DMS53 (cell line): ENCODE data around the gene SUPT20HL2.
"Not testable (repeated sequence)": the region's sequence is repeated elsewhere in the genome, so short reads cannot be mapped to it uniquely, and the experiment has no call there.

Source experiments
- DNase-seq: peaks from one replicate; lab custom pipeline; 2025; lab: John Stamatoyannopoulos, UW

Gene SUPT20HL2

DNA sequence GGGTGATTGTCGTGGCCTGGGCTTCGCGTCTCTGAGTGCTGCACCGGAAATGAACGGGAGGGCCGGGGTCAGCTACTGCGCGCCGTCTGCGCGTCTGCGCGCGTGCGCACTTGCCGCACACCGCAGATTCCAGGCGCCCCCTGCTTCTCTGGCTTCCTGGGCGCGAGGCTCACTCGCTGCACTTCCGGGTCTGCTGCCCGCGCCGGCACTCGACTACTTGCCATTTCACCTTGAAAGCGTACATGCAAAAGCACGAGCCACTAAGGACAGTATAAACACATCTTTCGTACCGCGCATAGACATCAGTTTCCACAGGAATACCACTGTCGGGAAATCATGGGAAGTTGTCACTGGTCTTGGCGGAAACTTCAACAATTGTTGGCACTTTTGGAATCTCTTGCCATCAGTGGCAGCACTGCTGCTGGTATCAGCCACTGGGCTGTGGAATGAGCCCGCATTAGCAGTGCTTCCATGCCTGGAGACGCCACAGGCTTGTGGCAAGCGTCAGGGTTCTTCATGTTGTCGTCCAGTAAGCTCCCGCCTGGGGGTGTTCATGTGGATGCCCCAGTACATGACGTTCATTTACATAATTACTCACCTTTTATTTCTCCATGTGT is at the start of gene SUPT20HL2:
Gene SUPT20HL2 (minus strand): TSS at position 51 of the 617 bp plus-strand sequence. CDS start 754 bp downstream, outside the sequence.
- no peak for DNase-seq

DNA sequence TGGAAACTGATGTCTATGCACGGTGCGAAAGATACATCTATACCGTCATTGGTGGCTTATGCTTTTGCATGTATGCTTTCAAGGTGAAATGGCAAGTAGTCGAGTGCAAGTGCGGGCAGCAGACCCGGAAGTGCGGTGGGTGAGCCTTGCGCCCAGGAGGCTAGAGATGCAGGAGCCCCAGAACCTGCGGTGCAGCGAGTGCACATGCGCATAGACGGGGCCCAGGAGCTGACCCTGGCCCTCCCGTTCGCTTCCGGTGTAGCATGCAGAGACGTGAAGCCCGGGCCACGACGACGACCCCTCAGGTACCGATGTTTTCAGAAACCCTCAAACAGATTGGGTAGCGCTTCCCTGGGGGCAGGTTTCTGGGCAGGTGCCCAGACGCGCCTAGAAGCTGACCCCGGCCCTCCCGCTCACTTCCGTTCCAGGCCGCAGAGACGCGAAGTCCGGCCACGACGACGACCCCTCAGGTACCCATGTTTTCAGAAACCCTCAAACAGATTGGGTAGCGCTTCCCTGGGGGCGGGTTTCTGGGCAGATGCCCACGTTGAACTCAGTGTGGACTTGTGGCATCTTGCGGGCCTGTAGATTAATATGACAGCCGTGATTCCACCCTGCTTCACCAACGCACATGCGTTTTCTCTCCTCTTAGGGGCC is 48.3 kb upstream of the SUPT20HL2 start:
- DNase-seq = not testable (repeated sequence)

DNA sequence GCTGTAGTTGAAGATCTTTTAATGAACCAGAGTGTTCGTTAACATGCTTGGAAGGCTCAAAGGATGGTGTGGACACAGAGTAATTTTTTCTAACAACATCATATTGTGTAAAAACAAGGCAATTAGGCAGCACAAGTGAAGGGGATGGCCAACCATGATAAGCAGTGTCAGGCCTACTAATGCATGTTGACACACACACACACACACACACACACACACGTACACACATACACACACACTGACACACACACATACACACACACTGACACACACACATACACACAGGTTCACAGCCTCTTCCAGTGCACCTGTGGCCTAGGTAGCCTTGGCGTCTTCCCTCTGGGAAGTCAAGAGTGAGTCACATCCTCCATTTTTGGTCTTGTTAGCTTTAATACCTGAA is 46.4 kb upstream of the SUPT20HL2 start, which contains the start of gene SUPT20HL1:
Gene SUPT20HL1 (plus strand): TSS at position 368 of the 400 bp plus-strand sequence. CDS start 2,122 bp downstream, outside the sequence.
- DNase-seq = no peak

DNA sequence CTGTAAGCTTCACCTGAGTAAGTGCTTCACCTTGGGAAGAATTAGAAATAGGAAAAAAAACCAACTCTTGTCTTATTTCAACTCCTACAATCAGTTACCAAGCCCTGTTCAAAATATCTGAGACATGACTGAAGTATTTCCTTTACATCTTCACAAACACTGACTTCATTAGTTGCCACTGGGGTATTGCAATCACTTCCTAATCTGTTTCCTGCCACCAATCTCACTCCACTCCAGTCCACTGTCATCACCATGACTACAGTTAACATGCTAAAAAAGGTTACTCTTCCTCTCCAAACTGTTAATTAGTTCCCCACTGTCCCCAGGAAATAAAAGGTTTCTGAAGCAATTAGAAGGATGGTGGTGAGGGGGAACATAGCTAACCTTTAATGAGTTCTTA is 43.2 kb upstream of the SUPT20HL2 start:
- DNase-seq = no peak

DNA sequence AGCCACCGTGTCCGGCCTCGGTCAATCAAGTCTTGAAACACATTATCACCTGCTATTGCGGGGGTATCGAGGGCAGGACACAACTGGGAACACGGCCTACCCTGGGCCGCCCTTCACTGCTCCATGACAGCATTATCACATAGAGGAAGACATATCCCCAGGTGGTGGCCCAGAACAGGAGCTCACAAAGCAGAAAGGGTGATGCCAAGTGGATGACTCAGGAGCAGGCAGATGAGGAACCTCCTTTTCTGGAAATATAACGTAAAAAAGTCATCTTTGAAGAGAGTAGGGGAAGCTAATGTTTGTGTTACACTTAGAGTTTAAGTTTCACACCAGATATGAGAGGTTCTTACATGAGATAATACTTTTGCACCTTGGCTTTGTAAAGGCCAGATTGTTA is 41.2 kb upstream of the SUPT20HL2 start:
- no peak for DNase-seq

DNA sequence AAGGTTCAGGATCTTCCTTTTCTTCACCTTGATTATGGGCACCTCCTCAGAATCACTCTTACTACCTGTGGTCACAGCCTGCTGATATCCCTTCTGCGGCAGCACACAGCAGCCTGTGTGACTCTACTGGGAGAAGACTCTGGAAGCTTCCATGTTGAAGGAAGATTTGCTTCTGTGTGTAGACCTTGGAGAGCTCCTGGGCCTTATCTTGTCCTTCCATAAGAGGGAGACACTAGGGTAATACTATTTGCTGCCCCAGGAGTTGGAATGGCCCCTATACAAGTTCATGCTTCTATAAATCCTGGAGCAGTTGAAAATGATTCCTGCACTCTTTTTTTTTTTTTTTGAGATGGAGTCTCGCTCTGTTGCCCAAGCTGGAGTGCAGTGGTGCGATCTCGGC is 36.3 kb upstream of the SUPT20HL2 start:
- no peak for DNase-seq

DNA sequence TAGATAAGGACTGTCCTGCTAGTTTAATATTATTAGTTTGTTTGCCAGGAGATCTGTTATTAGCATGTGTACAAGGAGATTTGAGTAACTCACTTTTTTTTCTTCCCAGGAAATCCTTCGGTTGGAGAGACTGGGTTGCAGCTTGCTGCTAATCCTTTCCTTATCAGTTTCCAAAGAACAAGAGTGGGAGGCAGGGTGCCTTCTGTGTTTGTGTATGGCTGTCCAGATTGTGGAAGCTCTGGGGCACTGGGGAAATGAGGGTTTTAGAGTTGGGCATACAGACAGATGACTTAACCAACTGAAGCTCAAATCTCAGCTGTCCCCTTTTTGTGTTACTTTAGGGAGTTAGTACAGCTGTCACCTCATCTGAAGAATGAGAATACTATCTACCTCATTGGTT is 34.0 kb upstream of the SUPT20HL2 start:
- DNase-seq = no peak

DNA sequence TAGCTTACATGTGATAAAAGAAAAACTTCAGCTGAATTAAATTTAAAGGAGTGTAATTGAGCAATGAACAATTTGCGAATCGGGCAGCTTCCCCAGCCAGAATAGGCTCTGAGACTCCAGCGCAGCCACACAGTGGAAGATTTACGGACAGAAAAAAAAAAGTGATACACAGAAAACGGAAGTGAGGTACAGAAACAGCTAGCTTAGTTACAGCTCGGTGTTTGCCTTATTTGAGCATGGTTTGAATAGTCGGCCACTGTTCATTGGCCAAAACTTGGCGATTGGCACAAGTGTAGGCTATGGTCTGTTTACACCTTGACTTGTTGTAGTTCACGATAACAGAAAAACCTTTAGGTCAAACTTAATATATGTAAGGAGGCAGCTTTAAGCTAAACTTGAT is 29.9 kb upstream of the SUPT20HL2 start:
- DNase-seq = no peak

DNA sequence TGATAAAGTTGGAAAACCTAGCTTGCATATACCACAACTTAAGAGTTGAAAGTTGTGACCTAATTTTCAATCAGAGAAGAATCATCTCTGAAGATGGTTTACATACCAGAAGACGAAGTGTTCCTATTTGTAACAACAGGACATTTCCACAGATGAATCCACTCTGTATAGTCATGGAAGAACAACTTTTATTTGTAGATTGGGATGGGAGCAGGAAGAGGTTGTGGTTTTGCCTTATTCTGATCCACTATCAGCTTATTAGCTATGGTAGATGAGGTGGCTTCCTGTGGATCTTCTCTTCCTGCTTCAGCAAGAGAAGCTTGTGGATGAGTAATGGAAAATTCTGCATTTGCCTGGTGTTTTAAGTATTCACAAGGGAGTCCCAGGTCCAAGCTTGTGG is 27.9 kb upstream of the SUPT20HL2 start:
- no peak for DNase-seq

DNA sequence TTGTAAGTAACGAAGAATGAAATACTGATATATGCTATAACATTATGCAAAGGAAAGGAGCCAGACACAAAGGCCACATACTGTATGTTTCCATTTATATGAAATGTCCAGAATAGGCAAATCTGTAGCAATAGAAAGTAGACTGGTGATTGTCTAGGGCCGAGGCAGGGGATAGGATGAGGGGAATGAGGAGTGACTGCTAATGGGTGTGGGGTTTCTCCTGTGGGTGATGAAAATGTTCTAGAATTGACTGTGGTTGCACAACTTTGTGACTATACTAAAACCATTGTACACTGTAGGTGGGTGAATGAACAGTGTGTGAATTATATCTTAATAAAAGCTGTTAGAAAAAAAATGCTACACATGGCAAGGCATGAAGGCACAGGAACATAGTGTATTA is 26.6 kb upstream of the SUPT20HL2 start:
- no peak for DNase-seq

DNA sequence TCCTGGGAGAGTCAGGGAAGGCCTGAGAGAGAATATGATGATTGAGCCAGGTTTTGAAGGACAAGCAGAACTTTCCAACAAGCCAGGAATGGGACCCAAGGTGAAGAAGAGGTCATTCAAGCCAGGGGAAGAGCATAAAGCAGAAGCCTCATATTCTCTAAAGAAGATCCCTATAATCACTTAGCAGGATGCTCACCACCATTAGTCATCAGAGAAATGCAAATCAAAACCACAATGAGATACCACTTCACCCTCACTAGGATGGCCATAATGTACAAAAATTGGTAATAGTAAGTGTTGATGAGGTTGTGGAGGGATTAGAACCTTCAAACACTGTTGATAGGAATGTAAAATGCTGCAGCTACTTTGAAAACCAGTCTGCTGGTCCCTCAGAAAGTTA is 26.0 kb upstream of the SUPT20HL2 start:
- DNase-seq = no peak

DNA sequence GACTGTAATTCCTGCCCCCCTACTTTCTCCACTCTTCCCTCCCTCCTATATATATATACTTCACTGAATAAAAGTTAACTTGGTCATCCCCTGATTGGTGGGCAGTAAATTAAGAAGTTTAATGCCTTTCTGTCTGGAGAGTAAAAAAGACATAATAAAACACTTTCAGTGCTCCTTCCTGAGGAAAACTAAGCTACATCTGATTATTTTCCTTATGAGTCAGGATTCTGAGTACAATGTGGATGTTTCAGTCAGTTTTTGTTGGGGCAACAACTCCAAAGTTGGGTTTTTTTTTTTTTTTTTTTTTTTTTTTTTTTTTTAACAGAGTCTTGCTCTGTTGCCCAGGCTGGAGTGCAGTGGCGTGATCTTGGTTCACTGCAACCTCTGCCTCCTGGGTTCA is 22.0 kb upstream of the SUPT20HL2 start:
- DNase-seq = no peak

DNA sequence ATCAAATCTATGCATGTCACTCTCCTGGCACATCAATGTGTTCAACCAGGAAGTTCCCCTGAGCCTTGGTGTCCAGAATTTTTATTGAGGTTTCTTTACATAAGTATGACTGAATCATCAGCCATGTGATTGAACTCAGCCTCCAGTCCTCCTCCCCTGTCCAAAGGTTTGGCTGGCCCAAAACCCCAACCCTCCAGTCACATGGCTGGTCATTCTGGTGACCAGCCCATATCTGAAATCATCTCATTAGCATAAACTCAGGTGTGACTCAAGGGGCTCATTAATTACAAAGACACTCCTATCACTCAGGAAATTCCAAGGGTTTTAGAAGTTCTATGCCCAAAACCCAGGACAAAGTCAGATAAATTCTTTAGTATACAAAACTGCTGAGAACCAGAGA is 20.6 kb upstream of the SUPT20HL2 start:
- DNase-seq = peak; percentile 3

DNA sequence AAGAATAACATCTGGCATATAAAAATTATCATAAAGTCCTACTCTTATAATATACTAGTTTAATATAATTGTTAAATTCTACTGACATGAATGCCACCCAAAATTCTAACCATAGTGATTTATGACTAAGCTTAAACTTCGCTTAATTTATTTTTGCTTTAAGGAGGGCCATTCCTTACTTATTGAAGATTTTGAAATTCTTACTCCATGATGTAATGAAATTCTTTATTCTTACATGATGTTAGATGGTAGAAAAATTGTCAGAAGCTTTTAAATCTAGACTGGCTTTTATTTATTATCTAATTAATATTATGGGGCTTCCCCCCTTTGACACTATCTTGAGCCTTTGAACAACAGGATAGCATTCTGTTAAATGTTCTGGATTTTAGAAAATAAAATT is 19.5 kb upstream of the SUPT20HL2 start:
- no peak for DNase-seq

DNA sequence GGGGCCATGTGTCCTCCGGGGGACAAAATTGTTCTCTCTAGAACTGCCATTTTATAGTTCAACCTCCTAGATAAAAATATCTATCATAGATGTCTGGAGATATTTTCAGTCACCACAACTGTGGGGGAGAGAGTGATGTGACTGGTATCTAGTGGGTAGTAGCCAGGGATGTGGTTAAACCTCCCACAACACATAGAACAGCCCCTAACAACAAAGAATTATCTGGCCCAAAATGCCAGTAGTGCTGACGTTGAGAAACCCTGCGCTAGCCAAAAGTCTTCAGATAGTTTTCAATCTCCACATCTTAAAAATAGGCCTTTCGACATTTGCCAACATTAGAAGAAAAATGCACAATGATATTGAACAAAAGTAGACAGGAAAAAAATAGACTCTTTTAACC is 19.0 kb upstream of the SUPT20HL2 start:
- no peak for DNase-seq

DNA sequence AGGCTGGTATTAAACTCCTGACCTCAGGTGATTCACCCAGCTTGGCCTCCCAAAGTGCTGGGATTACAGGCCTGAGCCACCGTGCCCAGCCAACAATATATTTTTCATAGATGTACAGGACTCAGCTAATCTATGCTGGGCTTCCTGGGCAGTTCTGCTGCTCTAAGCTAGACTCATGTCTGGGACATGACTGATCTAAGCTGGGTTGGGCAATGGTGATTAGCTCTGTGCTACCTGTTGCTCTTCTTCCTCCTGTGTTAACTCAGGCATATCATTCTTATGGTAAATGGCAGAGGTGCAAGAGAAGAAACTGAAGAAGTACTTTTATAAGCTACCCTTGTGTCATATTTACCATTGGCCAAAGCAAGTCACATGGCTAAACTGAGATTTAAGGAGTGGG is 11.4 kb upstream of the SUPT20HL2 start:
- DNase-seq = no peak

DNA sequence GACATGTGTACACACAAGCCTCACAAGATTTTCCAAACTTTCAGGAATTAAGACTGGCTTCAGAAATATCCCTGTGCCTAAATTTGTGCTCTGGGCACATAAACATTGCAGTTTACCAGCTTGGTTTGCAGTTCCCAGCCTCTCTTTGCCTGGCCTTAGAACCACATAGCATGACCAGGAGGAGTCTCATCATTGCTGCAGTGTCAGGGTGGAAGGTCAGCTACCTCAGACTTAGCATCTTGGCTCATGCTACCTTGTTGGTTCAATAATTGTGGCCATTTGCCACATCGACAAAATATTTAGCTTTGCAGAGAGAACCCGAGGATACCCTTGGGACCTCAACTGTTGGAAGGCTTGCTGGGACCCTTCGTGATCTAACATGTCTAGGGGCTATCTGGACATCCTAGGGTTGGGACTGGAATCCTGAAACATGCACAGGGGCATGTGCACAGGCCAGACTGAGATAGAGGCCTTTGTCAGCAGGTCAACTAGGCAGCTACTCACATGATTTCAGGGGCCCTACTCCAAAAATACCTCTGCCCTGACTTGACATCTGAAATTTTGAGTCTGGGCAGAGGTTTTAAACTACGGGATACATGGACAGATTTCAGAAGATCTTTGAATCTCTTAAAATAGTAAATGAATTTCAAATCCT is 8.0 kb upstream of the SUPT20HL2 start:
- DNase-seq = no peak

DNA sequence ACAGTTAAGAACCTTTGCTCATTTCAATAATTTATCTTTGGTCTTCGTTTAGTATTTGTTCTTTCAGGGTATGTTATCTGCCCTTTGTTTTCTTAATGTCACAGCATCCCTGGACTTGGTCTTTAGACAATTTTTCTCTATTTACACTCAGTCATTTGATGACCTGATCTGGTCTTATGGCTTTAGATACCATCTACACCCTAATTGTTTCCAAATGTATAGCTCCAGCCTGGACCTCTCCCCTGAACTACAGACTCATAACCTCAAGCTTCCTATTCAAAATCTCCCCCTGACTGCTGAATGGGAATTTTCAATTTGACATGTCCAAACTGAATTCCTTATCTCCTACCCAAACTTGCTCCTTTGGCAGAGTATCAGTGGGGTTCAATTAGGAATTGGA is 3.7 kb upstream of the SUPT20HL2 start:
- no peak for DNase-seq

DNA sequence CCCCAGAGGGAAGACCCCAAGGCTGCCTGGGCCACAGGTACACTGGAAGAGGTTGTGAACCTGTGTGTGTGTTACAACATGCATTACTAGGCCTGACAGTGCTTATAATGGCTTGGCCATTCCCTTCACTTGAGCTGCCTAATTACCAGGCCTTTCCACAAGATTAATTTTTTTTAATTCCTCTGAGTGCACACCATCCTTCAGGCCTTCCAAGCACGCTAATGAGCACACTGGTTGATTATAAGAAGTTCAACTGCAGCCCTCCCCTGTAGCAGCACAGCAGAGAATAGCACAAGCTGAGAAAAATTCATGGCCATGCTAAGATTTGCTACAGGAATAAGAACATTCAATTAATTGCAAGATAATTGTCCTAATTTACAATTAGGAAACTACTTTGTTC is 2.2 kb upstream of the SUPT20HL2 start:
- no peak for DNase-seq

DNA sequence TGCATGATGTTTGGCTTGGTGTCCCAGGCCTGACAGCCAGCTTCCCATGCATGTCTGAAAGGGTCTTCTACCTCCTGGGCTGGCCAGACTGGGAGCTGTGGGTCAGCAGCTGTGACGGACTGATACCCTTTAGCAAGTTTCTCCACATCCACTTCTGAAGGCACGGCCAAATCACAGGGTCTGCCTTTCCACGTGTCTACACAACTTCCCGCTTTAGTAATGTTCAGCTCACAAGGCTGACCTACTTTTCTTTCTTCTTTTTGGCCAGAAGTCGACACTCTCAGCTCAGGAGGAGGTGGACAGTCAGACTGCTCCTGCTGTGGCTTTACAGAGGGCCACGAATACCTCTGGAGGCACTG is 1.6 kb downstream of the SUPT20HL2 start:
- DNase-seq = not testable (repeated sequence)

DNA sequence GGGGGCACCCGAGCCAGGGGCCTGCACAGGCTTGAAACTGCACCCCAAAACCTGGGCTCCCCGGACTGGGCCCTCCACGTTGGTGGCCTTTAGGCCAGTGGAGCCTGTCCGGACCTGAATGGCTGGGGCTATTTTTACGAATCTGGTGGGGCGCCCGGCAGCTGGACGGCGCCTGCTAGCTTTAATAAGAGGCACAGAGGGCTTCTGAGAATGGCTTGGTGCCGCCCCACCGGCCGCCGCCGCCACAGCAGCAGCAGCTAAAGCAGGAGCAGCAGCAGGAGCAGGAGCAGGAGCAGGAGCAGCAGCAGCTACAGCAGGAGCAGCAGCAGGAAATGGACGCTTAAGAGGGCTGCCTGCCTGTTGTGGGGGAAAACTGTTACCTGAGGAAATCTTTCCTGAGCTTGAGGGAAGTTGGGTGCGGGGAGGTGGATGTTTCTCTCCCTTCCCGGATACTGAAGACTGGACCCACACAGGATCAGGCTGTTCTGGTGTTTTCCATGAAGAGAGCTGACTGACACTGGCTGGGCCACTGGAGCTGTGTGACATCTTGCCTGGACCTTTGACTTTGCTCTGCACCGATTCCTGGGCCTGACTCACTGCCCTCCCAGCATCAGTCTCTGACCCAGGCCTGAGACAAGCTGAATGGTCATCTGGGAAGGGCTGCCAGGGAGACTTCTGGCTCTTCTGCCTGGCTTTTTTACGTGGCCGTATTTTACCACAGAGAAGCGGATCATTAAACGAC is 2.2 kb downstream of the SUPT20HL2 start:
- not testable (repeated sequence) for DNase-seq

DNA sequence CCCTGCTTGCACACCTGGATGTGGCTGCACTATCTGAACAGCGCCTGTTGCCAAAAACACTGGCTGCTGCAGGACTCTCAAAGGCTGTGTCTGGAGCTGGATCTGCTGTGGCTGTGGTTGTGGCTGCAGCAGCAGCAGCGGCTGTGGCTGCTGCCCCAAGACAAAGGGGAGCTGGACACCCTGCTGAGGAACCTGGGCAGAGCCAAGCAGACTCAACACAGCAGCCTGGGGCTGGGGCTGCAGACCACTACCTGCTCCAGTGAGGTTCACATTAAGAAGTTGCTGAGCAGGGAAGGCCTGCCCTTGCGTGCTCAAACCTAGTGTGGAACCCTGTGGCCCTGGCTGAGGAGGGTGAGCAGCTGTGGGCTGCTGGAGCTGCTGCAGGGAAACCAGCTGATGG is 3.0 kb downstream of the SUPT20HL2 start:
- not testable (repeated sequence) for DNase-seq
